Fibroblast of lung (primary cell): ENCODE measurements around the gene OR5J2.
"Not testable (repeated sequence)": the region's sequence is repeated elsewhere in the genome, so short reads cannot be mapped to it uniquely, and the experiment has no call there.

Source experiments
- EZH2 ChIP-seq: IDR thresholded peaks from 2 replicates; pipeline ENCODE4 v1.5.1; 2012; ENCODE audit warnings: low read length, control low read depth, mild to moderate bottlenecking; ENCODE audit errors: missing control alignments
- TF ChIP-seq, protein P1 (sequence below), 2 donors: IDR thresholded peaks in 1 of 2; conservative IDR thresholded peaks in 1 of 2; 1 replicate in 1 of 2; 2 replicates in 1 of 2; pipeline ENCODE4 v1.5.1; 2011 to 2012; ENCODE audit warnings: low read length in 2 of 2, control low read depth in 1 of 2, inconsistent platforms in 1 of 2, low read depth in 1 of 2, mild to moderate bottlenecking in 1 of 2

DNA sequence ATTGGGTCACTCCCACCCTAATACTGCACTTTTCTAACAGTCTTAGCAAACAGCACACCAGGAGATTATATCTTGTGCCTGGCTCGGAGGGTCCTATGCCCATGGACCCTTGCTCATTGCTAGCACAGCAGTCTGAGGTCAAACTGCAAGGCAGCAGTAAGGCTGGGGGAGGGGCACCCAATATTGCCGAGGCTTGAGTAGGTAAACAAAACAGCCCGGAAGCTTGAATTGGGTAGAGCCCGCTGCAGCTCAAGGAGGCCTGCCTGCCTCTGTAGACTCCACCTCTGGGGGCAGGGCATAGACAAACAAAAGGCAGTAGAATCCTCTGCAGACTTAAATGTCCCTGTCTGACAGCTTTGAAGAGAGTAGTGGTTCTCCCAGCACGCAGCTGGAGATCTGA lies 43.3 kb downstream of the OR5J2 start:
- TF ChIP-seq, protein P1, sequence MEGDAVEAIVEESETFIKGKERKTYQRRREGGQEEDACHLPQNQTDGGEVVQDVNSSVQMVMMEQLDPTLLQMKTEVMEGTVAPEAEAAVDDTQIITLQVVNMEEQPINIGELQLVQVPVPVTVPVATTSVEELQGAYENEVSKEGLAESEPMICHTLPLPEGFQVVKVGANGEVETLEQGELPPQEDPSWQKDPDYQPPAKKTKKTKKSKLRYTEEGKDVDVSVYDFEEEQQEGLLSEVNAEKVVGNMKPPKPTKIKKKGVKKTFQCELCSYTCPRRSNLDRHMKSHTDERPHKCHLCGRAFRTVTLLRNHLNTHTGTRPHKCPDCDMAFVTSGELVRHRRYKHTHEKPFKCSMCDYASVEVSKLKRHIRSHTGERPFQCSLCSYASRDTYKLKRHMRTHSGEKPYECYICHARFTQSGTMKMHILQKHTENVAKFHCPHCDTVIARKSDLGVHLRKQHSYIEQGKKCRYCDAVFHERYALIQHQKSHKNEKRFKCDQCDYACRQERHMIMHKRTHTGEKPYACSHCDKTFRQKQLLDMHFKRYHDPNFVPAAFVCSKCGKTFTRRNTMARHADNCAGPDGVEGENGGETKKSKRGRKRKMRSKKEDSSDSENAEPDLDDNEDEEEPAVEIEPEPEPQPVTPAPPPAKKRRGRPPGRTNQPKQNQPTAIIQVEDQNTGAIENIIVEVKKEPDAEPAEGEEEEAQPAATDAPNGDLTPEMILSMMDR (conservative IDR thresholded peaks at IDR 0.05 in 1 of 2, IDR thresholded peaks at IDR 0.05 in 1 of 2; ENCODE audit: low read depth in 1 of 2, low read length in 2 of 2) = not testable (repeated sequence)
- not testable (repeated sequence) for TF ChIP-seq EZH2
